ENCODE data around the gene PPM1E. TPM values are rescaled to one million over a fixed set of nuclear protein-coding genes. Genes with fewer than 3 reads are reported as not detected.
"Not testable (repeated sequence)": the region's sequence is repeated elsewhere in the genome, so short reads cannot be mapped to it uniquely, and the experiment has no call there.

PPM1E gene
- total RNA-seq, 1 donor from 2014 or later, result 0.05 TPM

GRCh38 chr17:58778482-58778881 lies 22.8 kb downstream of the PPM1E start:
- intact Hi-C loops (cut with micrococcal nuclease), result not testable (repeated sequence)

- intact Hi-C loops (cut with micrococcal nuclease), result no loop called here
Observed at GRCh38 chr17:58779446-58779845, 23.8 kb downstream of the PPM1E start.

- intact Hi-C loops (cut with micrococcal nuclease), result no loop called here
Observed at GRCh38 chr17:58783380-58783779, 27.7 kb downstream of the PPM1E start.

GRCh38 chr17:58785097-58785496 lies 29.4 kb downstream of the PPM1E start:
- intact Hi-C loops (cut with micrococcal nuclease), result no loop called here

- intact Hi-C loops (cut with micrococcal nuclease), result no loop called here
Observed at GRCh38 chr17:58786586-58787295, 31.1 kb downstream of the PPM1E start.

GRCh38 chr17:58788199-58788598 lies 32.5 kb downstream of the PPM1E start:
- intact Hi-C loops (cut with micrococcal nuclease), result no loop called here

- intact Hi-C loops (cut with micrococcal nuclease), result no loop called here
Observed at GRCh38 chr17:58789160-58789559, 33.5 kb downstream of the PPM1E start.

- intact Hi-C loops (cut with micrococcal nuclease), result no loop called here
Observed at GRCh38 chr17:58789831-58790230, 34.2 kb downstream of the PPM1E start.

- intact Hi-C loops (cut with micrococcal nuclease), result not testable (repeated sequence)
Observed at GRCh38 chr17:58794508-58794907, 38.9 kb downstream of the PPM1E start.

GRCh38 chr17:58802188-58802587 lies 46.5 kb downstream of the PPM1E start:
- intact Hi-C loops (cut with micrococcal nuclease), result no loop called here

GRCh38 chr17:58806046-58806445 lies 50.4 kb downstream of the PPM1E start:
- intact Hi-C loops (cut with micrococcal nuclease), result no loop called here

GRCh38 chr17:58808609-58809563 lies 53.2 kb downstream of the PPM1E start:
- intact Hi-C loops (cut with micrococcal nuclease), result no loop called here

- intact Hi-C loops (cut with micrococcal nuclease), result no loop called here
Observed at GRCh38 chr17:58809564-58809936, 53.9 kb downstream of the PPM1E start.

- intact Hi-C loops (cut with micrococcal nuclease), result no loop called here
Observed at GRCh38 chr17:58811290-58811689, 55.6 kb downstream of the PPM1E start.

GRCh38 chr17:58813712-58814111 lies 58.1 kb downstream of the PPM1E start:
- intact Hi-C loops (cut with micrococcal nuclease), result no loop called here

- intact Hi-C loops (cut with micrococcal nuclease), result no loop called here
Observed at GRCh38 chr17:58818654-58819053, 63.0 kb downstream of the PPM1E start.

GRCh38 chr17:58822148-58823050 lies 66.7 kb downstream of the PPM1E start:
- intact Hi-C loops (cut with micrococcal nuclease), result no loop called here

GRCh38 chr17:58823051-58823525 lies 67.4 kb downstream of the PPM1E start:
- intact Hi-C loops (cut with micrococcal nuclease), result no loop called here

- intact Hi-C loops (cut with micrococcal nuclease), result no loop called here
Observed at GRCh38 chr17:58829172-58829637, 73.6 kb downstream of the PPM1E start.

- intact Hi-C loops (cut with micrococcal nuclease), result no loop called here
Observed at GRCh38 chr17:58831780-58832179, 76.1 kb downstream of the PPM1E start.

GRCh38 chr17:58832514-58832913 lies 76.9 kb downstream of the PPM1E start:
- intact Hi-C loops (cut with micrococcal nuclease), result no loop called here

All from T-helper 2 cell treated with Interferon-gamma antibody and Interleukin-4, amounts not matched to agents 100 ng/mL and 5 ng/mL, for 36 hours (primary cell).